NCI-H1417 treated with DMSO at 0.1 percent for 48 hours (cell line): ENCODE data around the gene GPATCH3.

ENCODE experiments used
- DNase-seq: peaks from one replicate; lab custom pipeline; 2025; lab: John Stamatoyannopoulos, UW

GPATCH3 gene

DNA sequence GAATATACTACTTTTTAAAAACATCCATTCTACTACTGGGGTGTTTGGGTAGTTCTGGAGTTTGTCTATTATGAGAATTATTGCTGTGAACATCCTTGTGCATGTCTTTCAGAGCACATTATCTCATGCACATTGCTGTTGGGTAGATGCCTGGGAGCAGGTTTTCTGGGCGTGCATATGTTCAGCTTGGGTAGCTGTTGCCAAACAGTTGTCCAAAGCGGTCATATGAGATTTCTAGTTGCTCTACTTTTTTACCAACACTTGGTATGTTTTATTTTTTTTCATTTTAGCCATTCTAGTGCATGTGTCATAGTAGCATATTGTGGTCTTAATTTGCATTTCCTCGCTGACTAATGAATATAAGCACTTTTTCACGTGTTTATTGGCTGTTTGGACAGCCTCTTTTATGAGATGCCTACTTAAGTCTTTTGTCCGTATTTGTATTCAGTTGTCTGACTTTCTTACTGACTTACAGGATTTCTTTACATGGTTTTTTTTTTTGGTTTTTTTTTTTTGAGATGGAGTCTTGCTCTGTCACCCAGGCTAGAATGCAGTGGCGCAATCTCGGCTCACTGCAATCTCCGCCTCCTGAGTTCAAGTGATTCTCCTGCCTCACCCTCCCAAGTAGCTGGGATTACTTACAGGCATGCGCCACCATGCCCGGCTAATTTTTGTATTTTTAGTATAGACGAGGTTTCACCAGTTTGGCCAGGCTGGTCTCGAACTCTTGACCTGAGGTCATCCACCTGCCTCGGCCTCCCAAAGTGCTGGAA is 55.7 kb downstream of the GPATCH3 start:
- no peak for DNase-seq
